ENCODE data around the gene STK32B. TPM values are rescaled to one million over a fixed set of nuclear protein-coding genes. Genes with fewer than 3 reads are reported as not detected.

Gene STK32B
- total and polyA plus RNA-seq, 9 of the 15 experiments (the other 6 are each of a cell fraction or from before 2014, with no cell fraction given) = 0.03 to 0.20 (median 0.07) TPM; not detected in 2

DNA sequence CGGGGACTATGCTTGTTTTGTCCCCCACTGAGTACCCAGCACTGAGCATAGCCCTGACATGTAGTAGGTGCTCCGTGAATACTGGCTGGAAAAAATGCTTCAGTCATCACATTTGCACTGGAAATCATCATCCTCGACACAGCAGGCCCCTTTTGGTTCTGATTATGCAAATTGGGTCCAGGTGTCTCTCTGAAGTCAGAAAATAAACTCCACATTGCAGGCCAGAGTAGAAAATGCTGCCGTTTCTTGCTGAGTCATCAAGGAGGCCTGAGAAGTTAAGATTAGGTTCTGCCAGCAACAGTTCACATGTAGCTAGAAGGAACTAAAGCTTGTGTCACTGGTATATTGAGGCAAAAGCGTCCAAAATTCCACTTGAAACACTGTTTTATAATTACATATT lies 15.0 kb upstream of the STK32B start (continued):
- TF ChIP-seq ZBED1 (IDR thresholded peaks at IDR 0.05) = no peak
- no peak for TF ChIP-seq ETS1 (conservative IDR thresholded peaks at IDR 0.05; ENCODE audit: control insufficient read depth, low read depth, low read length)
- no peak for TF ChIP-seq PRPF4 (IDR thresholded peaks at IDR 0.05; ENCODE audit: insufficient read depth, low read depth, low read length, poor library complexity, severe bottlenecking)
- no peak for TF ChIP-seq ETV6 (IDR thresholded peaks at IDR 0.05; ENCODE audit: borderline replicate concordance in 1 of 2, low read depth in 2 of 2, low read length in 1 of 2)
- TF ChIP-seq ETV6 (CRISPR knock-in tag; IDR thresholded peaks at IDR 0.05; ENCODE audit: borderline replicate concordance) = no peak
- TF ChIP-seq ZNF282 (CRISPR knock-in tag; IDR thresholded peaks at IDR 0.05) = no peak
- TF ChIP-seq GMEB1 (CRISPR knock-in tag; IDR thresholded peaks at IDR 0.05) = no peak
- TF ChIP-seq ZNF398 (CRISPR knock-in tag; IDR thresholded peaks at IDR 0.05) = no peak
- no peak for TF ChIP-seq ZNF57 (CRISPR knock-in tag; IDR thresholded peaks at IDR 0.05)
- peak; percentile 27 for TF ChIP-seq HDAC3 (IDR thresholded peaks at IDR 0.05; ENCODE audit: borderline replicate concordance, partially characterized antibody)
- no peak for TF ChIP-seq CHCHD3 (CRISPR knock-in tag; IDR thresholded peaks at IDR 0.05)
- no peak for TF ChIP-seq SMAD1 (IDR thresholded peaks at IDR 0.05; ENCODE audit: low read depth, low read length, partially characterized antibody)
- TF ChIP-seq MTA1 (IDR thresholded peaks at IDR 0.05; ENCODE audit: borderline replicate concordance) = peak; percentile 20; the same call in 1 of the 2 replicates
- peak; percentile 43 for TF ChIP-seq NEUROD1 (IDR thresholded peaks at IDR 0.05; ENCODE audit: borderline replicate concordance, low read depth, low read length, partially characterized antibody)
- TF ChIP-seq KAT8 (IDR thresholded peaks at IDR 0.05; ENCODE audit: low read depth) = no peak
- TF ChIP-seq JUN (IDR thresholded peaks at IDR 0.05; ENCODE audit: borderline replicate concordance, low read depth, low read length) = peak; percentile 61; the same call in 1 of the 2 replicates
- no peak for TF ChIP-seq JUN (CRISPR knock-in tag; IDR thresholded peaks at IDR 0.05; ENCODE audit: borderline replicate concordance)
- TF ChIP-seq, protein P1, sequence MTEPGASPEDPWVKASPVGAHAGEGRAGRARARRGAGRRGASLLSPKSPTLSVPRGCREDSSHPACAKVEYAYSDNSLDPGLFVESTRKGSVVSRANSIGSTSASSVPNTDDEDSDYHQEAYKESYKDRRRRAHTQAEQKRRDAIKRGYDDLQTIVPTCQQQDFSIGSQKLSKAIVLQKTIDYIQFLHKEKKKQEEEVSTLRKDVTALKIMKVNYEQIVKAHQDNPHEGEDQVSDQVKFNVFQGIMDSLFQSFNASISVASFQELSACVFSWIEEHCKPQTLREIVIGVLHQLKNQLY (CRISPR knock-in tag; conservative IDR thresholded peaks at IDR 0.05) = no peak
- no peak for TF ChIP-seq ZNF695 (CRISPR knock-in tag; IDR thresholded peaks at IDR 0.05)
- TF ChIP-seq MAZ (CRISPR knock-in tag; conservative IDR thresholded peaks at IDR 0.05 in 1 of 2, IDR thresholded peaks at IDR 0.05 in 1 of 2) = peak in 1 of 2 experiments; percentile 46; a peak in 1 of 4 replicates
- TF ChIP-seq FOXA3 (CRISPR knock-in tag; conservative IDR thresholded peaks at IDR 0.05 in 1 of 2, IDR thresholded peaks at IDR 0.05 in 1 of 2) = no peak
- peak; percentile 60 for TF ChIP-seq MEIS2 (IDR thresholded peaks at IDR 0.05; ENCODE audit: partially characterized antibody)
- no peak for TF ChIP-seq KDM4B (IDR thresholded peaks at IDR 0.05; ENCODE audit: borderline replicate concordance in 2 of 2, low read depth in 1 of 2)
